GM12891 (cell line): Measurements from ENCODE around the gene NEUROD1.

Source experiments
- PAX5 ChIP-seq: IDR thresholded peaks from 2 replicates; pipeline ENCODE4 v1.6.1; 2011; ENCODE audit warnings: low read length, moderate library complexity, mild to moderate bottlenecking; ENCODE audit not compliant: insufficient read depth, severe bottlenecking
- POLR2A ChIP-seq: IDR thresholded peaks from 2 replicates; pipeline ENCODE4 v1.6.1; 2011; ENCODE audit warnings: low read depth, low read length, control low read depth
- POLR2AphosphoS5 ChIP-seq: IDR thresholded peaks from 2 replicates; pipeline ENCODE4 v1.6.1; 2011; ENCODE audit warnings: low read depth, low read length, control low read depth
- POU2F2 ChIP-seq: IDR thresholded peaks from 2 replicates; pipeline ENCODE4 v1.6.1; 2011; ENCODE audit warnings: low read depth, mild to moderate bottlenecking, control low read depth, low read length, moderate library complexity
- SPI1 ChIP-seq: IDR thresholded peaks from 2 replicates; pipeline ENCODE4 v1.6.1; 2011; ENCODE audit warnings: low read depth, low read length, control low read depth
- TAF1 ChIP-seq: IDR thresholded peaks from 2 replicates; pipeline ENCODE4 v1.6.1; 2011; ENCODE audit warnings: low read depth, low read length, control low read depth

GRCh38 chr2:181675254-181675653 lies 5.1 kb downstream of the NEUROD1 start:
- TF ChIP-seq POLR2AphosphoS5, result no peak
- TF ChIP-seq POLR2A, result no peak
- no peak for TF ChIP-seq SPI1
- TF ChIP-seq POU2F2, result no peak
- TF ChIP-seq TAF1, result no peak
- no peak for TF ChIP-seq PAX5
